Right ventricle myocardium superior (tissue), 1 donor: ENCODE data around the gene HIGD1A. TPM values are rescaled to one million over a fixed set of nuclear protein-coding genes. Genes with fewer than 3 reads are reported as not detected.

ENCODE experiments used
- ATAC-seq: fragments of 200-7000 bp; cut with Tn5 transposase; one replicate; pipeline ENCODE4 v1.9.1; 2020; ENCODE audit warnings: mild to moderate bottlenecking; ENCODE audit not compliant: poor library complexity
- DNase-seq: peaks from one replicate; pipeline ENCODE4 v3.0.0-alpha.2; 2020
- intact Hi-C: fragments of 100-400 bp; cut with DNase I; formaldehyde crosslinking; loops from one replicate; pipeline ENCODE4 v1.11.2; 2022
- long read RNA-seq: library from polyadenylated mRNA; unstranded; transcript quantifications from one replicate; pipeline ENCODE4 v2.0.0, GENCODE V29; 2021
- total RNA-seq: library from RNA; stranded (reverse); fragmentation: NEBNext Ultra II Directional; extraction: Animal tissue kit (Norgen Biotek cat#: 25700); gene quantifications from one replicate; pipeline ENCODE4 v1.2.1, GENCODE V29; 2021
- donor health status: DM: no; HTN: yes; CAD: no; lungs with severe emphysema.

HIGD1A gene
- total RNA-seq: 320 TPM
- long read RNA-seq, transcript HIGD1A-205 (3 exons, 983 nt): minor isoform, 11 of 678 reads
- long read RNA-seq, transcript HIGD1A-204 (4 exons, 585 nt): minor isoform, 5 of 678 reads
- long read RNA-seq, transcript HIGD1A-201 (4 exons, 1,373 nt): major isoform, 654 of 678 reads
- long read RNA-seq, partial matches to known transcripts: 1 of 678 reads
- long read RNA-seq, other reads (novel, unspliced or antisense): 5 of 678 reads

GRCh38 chr3:42804106-42804830, at the start of gene HIGD1A:
Gene HIGD1A, minus strand, starts transcription at chr3:42804490. Its CDS starts 10,237 bp downstream, at chr3:42794253.
- ATAC-seq: peak; percentile 99
- intact Hi-C loops: no loop called here
- peak; percentile 98 for DNase-seq

GRCh38 chr3:42853739-42854302, 49.5 kb upstream of the HIGD1A start:
- ATAC-seq (no peak), DNase-seq (no peak)
- intact Hi-C loops: no loop called here

DNA sequence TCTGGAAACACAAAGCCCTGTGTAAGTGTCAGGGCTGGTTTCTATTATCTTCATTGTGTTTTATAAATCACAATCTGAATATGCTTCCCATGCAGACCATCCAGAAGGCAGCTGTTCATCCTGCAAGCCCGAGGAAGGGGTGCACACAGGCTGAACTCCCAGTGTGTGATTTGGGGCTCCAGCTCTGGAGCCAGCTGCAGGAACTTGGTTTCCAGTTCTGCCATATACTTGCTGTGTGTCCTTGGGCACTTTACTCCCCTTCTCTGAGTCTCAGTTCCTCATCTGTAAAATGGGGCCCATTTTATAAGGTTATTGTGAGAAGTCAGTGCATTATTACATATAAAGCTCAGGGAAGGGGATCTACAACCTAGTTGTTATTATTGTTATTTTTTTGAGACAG, 48.8 kb upstream of the HIGD1A start:
- intact Hi-C loops: no loop called here

DNA sequence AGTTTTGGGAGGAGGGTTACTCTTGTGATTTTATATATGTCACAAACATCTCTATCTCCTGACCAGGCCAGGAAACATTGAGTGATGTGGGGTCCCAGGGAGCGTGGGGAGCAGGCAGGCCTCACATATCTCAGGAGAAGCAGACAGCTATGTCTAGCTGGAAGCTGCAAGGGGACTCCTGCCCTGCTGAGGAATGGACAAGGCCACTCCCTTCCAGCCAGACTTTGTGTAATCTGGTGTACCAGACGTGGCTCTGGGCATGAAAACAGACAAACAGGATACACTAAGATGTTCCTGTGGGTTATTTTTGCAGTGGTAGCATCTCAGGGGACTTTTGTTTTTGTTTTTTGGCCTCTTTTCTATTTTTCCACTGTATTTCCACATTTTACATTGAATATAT, 48.2 kb upstream of the HIGD1A start:
- DNase-seq (no peak), ATAC-seq (no peak)
- intact Hi-C loops: no loop called here

More for the DNA sequence above, 48.8 kb upstream of the HIGD1A start:
- ATAC-seq (no peak), DNase-seq (no peak)

GRCh38 chr3:42851228-42851834, 47.0 kb upstream of the HIGD1A start:
- ATAC-seq: no peak
- intact Hi-C loops: no loop called here
- DNase-seq: no peak

DNA sequence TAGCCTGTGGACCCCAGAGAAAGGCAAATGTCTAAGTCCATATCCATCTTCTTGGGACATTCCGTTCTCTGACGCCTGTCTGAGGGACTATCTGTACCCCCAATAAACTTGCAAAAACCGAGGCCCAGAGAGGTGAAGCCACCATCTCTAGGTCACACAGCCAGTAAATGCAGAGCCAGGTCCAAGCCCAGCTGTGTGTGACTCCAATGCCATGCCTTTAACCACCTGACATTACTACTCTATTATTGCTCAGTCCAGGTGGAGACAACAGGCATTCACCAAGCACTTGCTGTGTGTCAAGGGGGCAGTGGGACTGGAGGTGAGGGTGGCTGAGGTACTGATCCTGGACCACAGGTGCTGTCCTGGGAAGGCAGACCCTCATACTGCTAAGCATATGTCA, 46.0 kb upstream of the HIGD1A start:
- DNase-seq (no peak), ATAC-seq (no peak)
- intact Hi-C loops: no loop called here

DNA sequence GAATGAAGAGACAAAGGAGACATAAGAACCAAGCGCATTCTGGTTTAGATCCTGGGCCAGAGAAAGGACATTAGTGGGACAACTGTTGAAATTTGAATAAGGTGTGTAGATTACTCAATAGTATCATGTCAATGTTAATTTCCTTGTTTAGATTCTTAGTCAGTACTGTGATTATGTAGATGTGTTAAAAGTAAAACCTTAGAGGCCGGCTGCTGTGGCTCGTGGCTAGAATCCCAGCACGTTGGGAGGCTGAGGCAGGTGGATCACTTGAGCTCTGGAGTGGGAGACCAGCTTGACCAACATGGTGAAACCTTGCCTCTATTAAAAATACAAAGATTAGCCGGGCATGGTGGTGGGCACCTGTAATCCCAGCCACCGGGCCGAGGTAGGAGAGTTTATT, 44.7 kb upstream of the HIGD1A start:
- DNase-seq (no peak), ATAC-seq (no peak)

GRCh38 chr3:42847731-42848130, 43.4 kb upstream of the HIGD1A start:
- intact Hi-C loops: no loop called here
- ATAC-seq: no peak
- DNase-seq: no peak

More for the DNA sequence above, 44.7 kb upstream of the HIGD1A start:
- intact Hi-C loops: no loop called here

DNA sequence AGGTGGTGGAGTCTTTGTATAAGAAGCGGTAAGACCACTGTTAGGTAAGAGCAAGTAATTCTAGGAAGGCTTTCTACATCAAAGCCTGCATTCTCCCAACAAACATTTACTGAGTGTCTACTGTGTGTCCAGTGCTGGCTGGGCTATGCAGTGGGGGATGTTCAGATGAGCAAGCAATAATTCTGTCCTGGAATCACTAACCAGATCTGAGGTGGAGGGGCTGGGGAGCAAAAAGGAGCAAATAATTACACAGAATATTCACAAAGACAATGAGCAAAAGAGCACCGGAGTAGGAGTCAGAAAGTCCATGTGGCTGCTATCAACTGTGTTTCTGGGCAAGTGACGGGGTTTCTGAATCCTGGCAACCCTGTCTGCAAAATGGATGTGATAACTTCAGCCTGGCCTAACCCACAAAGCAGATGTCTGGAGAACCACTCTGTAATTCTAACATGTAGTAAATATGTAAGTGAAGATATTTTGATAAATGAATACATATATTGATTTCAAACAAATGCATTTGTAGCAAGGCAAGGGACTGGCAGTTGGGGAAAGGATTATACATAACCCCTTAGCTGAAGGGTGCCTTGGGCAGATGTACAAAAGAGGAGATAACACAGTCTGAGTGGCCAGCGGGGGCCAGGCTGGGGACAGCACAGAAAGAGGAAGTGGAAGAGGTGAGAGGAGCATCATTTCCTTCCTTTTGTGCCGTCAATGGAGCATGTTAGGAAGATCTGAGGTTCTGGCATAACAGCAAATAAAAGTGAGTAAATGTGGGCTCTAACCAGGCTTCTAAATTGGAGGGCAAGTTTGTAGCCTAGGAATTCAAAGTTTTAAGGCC, 42.6 kb upstream of the HIGD1A start:
- ATAC-seq (peak; percentile 34), DNase-seq (peak; percentile 64)
- intact Hi-C loops: no loop called here

DNA sequence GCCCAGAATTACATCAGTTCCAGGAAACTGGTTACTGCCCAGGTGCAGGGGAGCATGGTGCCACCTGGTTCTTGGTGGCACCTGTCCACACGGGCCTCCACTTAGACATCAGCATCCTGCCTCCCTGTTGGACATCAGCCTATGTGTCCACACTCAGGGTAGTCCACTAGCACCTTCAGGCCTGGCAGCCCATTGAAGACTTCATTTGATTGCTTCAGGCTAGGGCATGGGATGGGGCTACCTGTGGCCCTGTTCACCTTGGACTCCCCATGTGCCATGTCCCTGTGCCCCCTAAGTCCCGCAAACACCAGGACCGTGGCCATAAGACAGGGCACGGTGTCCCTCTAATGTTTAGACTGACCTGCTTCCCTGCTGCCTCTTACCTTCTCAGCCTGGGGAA, 40.5 kb upstream of the HIGD1A start:
- no peak for ATAC-seq
- DNase-seq: no peak
- intact Hi-C loops: no loop called here

DNA sequence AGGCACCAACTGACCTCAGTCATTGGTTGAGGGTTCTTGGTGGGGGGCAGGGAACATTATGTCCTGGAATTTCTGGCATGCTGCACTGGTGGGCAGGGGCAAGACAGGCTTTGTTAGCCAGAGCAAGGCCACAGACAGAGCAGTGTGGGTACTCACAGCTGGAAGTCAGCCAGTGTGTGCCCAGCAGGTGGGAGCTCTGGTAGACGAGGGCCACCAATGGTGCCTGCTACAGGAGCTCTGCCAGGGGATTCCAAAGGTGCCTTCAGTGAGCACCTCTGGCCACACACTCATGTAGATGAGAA, 40.1 kb upstream of the HIGD1A start:
- ATAC-seq (no peak), DNase-seq (no peak)
- intact Hi-C loops: no loop called here

- ATAC-seq (peak; percentile 19), DNase-seq (peak; percentile 48)
- intact Hi-C loops: no loop called here
Measured at GRCh38 chr3:42843713-42844411, 39.6 kb upstream of the HIGD1A start.

GRCh38 chr3:42841332-42841731, 37.0 kb upstream of the HIGD1A start:
- no peak for DNase-seq
- intact Hi-C loops: no loop called here
- peak; percentile 50 for ATAC-seq

- DNase-seq: no peak
- intact Hi-C loops: no loop called here
- peak; percentile 86 for ATAC-seq
Measured at GRCh38 chr3:42839616-42840015, 35.3 kb upstream of the HIGD1A start.

DNA sequence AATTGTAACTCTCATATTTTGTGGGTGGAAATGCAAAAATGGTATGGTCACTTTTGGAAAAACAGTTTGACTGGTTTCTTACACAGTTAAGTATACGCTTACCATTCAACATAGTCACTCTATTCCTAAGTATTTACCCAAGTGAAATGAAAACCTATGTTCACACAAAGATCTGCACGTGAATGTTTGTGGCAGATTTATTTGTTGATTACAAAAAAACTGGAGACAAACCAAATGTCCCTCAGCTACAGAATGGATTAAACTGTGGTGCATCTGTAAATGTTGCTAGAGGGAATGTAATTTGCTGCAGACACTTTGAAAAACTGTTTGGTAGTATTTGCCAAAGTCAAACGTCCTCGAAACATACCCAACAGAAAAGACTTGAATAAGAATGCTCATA, 34.3 kb upstream of the HIGD1A start:
- DNase-seq (no peak), ATAC-seq (no peak)
- intact Hi-C loops: no loop called here

GRCh38 chr3:42836150-42837123, 32.1 kb upstream of the HIGD1A start:
- ATAC-seq (no peak), DNase-seq (no peak)
- intact Hi-C loops: no loop called here

DNA sequence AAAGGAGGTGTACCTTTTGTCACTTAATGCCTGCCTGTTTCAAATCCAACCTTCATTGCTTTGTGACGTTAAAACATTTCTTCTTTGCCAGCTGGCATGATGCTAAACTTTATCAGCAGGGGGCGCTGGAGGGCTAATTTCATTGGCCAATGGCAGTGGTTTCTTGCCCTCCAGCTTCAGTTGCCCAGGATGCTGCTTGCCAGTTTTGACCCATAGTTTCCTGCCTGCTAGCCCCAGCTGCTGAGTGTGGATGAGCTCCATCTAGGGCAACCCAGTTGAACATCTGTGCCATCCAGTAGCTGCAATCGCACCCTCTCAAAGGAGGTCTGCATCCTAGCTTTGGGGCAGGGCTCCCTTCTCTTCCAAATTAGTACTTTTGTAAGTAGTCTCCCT, 27.0 kb upstream of the HIGD1A start:
- ATAC-seq (peak; percentile 77), DNase-seq (peak; percentile 75)
- intact Hi-C loops: loop anchor here (5.0 kb wide), 2 partner anchors 49 to 51 kb away; no protein-coding TSS in a partner anchor
